SKM-1 treated with dmso at 0.1 percent for 144 hours (cell line): ENCODE data around the gene RAB11FIP3.
A peak's percentile ranks its signal among the peaks of the same experiment; 100 is the strongest.

Experiments used
- DNase-seq: peaks from one replicate; lab custom pipeline; 2025; ENCODE audit not compliant: unreplicated experiment; lab: John Stamatoyannopoulos, UW

RAB11FIP3 gene

DNA sequence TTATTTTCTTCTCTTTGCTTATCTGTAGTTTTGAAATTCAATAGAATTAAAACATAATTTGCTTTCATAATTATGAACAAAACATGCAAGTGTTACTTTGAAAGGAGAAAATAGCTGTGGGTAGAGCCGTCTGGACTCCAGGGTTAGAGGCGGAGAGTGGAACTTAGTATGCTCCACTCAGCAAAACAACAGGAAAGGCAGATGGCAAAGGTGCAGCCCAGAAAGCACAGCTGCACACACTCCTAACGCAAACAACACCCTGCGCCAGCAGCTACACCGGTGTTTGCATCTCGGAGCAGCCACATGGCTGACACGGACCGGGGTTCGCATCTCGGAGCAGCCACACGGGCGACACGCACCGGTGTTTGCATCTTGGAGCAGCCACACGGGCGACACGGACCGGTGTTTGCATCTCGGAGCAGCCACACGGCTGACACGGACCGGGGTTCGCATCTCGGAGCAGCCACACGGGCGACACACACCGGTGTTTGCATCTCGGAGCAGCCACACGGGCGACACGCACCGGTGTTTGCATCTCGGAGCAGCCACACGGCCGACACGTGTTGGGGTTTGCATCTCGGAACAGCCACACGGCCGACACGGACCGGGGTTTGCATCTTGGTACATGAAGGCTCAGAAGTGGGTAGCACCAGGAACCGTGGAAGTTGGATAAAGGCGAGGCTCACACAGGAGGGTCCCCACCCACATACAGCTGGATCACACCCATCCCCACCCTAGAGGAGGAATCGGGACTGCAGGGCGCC is 89.9 kb downstream of the RAB11FIP3 start:
- DNase-seq = no peak

DNA sequence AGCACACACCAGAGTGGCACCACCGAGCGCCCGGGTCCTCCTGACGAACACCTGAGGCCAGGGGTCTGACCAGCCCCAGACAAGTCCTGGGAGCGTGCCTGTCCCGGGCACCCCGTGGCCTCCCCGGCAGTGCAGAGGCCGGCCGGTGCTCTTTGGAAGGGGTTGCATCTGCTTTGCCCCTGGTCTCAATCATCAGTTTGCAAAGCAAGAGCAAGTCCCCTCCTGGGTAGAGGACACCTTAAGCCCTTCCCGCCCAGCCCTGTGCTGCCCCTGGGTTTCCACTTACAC is 90.4 kb downstream of the RAB11FIP3 start:
- DNase-seq = no peak

DNA sequence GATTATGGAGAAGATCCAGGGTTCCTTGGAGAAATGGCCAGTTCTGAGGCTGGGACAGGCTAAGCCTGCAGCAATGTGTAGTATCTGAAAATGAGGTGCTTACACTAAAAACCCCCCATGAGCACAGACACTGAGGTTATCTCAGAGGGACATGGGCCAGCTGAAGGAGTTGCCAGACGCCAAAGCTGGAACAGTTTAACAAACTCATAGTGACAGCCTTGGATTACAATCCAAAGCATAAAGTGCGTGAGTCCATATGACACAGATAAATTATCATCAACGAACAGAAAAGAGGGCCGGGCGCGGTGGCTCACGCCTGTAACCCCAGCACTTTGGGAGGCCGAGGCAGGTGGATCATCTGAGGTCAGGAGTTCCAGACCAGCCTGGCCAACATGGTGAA is 90.9 kb downstream of the RAB11FIP3 start:
- no peak for DNase-seq

DNA sequence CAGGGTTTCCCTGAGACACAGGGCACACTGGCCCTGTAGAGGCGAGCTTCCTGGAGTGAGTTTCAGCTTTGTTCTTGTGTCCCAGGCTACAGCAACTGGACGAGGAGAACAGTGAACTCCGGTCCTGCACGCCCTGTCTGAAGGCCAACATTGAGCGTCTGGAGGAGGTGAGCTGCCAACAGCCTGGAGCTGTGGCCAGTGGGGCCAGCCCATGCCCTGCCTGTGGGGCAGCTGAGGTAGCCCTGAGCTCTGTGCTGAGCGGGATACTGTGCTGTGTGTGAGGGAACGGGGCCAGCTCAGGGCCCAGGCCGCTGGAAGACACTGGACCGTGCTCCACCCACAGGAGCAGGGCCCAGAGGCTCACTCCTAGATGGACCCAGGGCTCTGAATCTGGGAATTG is 93.4 kb downstream of the RAB11FIP3 start:
- DNase-seq = no peak

DNA sequence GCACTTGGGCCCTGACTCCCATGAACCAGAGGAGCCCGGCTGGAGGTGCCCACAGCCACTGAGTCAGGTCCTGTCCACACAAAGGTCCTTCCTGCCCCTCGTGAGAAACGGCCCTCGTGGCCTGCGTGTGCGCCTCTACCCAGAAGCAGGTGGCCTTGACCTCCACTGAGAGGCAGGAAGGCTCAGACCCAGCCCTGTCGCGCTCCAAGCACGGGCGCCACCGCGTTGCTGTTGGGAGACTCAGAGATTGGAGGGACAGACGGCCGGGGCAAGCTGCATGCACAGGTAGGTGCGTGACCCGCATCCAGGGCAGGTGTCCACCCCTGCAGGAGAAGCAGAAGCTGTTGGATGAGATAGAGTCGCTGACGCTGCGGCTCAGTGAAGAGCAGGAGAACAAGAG is 94.0 kb downstream of the RAB11FIP3 start:
- no peak for DNase-seq

DNA sequence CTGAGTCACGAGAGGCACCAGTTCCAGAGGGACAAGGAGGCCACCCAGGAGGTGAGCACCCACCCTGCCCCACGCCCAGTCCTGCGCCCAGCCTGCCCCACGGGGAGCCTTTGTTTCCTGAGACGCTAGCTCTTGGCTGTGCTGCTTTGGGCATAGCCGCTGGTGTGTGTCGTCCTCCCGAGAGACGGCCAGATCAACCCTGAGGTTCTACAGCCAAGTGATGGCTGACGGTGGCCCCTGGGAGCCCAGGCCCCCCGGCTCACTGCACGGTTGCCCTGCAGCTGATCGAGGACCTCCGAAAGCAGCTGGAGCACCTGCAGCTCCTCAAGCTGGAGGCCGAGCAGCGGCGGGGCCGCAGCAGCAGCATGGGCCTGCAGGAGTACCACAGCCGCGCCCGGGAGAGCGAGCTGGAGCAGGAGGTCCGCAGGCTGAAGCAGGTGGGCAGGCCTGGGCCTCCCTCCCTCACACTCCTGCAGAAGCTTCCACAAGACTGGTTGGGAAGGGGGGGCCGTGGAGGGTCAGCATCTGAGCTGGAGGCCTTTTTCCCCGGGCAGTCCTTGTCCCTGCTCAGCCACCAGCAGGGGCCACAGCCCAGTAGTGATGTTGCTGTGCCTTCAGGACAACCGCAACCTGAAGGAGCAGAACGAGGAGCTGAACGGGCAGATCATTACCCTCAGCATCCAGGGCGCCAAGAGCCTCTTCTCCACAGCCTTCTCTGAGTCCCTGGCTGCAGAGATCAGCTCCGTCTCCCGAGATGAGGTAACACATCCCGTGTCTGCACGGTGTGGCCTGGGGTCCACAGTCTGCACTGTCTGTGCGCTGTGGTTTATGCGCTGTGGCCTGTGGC is 94.6 kb downstream of the RAB11FIP3 start:
- no peak for DNase-seq

DNA sequence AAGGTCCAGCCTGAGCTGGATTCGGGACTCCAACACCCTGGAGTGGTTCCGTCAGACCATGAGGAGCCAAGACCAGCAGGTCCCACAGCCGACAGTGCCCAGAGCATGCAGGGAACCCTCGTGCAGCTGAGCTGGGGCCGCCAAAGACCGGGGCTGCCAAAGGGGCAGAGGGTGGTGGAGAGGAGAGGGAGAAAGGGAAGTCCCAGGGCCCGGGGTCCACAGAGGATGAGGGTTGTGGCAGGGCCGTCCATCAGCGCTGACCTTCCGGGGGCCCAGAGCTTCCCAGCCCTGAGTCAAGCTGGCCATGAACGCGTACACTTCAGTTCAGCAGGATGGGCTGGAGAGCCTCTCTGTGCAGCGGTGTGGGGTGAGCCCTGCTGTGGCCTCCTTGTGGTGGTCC is 95.4 kb downstream of the RAB11FIP3 start:
- no peak for DNase-seq

DNA sequence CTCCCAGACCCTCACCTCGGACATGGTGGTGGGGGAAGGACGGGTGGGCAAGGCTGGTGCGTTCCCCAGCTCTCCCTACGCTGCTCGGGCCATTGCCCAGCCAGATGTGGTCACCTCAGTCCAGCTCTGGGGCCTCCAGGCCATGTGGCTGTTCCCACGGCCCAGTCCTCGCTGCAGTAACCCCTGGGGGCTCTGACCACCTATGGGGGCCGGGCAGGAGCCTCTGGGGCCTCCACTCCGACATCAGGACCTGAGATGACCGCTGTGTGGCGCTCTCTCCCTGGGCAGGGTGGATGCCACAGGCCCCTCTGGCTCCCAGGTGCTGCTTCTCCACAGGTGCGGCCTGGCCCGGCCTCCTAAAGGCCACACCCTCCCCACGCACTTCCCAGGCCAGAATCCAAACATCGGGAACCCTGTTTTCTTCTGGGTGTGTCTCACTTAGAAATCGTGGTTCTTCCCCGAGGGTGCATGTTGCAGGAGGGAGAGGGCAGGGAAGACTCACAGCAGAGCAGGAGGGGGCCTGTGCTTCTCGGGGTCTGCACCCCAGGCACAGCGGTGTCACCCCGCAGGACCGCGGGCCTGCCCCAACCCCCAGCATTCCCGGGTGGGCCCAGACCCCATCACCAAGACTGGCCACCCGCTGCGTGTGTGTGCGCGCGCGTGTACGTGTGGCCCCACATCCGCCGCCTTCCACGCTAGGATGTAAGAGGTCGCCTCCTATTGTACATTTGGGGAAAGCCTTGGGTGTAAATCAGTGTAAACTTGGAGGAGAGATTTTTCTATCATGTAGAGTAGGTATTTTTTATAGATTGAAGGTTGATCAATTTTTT is 96.1 kb downstream of the RAB11FIP3 start:
- no peak for DNase-seq

DNA sequence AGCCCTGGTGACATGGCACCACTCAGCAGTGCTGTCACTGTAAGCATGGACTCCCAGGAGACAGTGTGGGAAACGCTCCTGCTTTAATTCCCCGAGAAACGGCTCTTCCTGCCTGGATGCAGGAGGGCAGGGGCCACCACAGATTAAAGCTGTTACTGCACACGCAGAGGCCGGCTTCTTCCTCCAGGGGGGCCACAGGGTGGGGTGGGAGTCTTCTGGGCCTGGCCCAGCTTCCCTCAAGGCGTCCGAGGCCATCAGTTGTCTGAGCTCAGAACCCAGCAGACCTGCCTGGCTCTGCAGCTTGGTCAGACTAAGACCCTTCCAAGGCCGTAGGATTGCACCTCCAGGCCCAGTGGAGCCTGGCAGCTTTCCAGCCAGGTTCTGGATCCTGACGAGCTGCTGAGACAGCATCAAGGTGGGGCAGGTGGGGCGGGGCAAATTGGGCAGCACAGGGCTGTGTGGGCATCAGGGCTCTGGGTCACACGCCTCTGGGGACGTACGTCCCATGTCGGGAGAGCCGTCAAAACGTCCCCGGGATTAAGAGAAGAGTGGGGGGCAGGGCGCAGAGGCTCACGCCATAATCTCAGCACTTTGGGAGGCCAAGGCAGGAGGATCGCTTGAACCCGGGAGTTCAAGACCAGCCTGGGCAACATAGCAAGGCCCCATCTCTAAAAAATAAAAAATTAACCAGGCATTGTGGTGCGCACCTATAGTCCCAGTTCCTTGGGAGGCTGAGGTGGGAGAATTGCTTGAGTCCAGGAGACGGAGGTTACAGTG is 97.1 kb downstream of the RAB11FIP3 start:
- no peak for DNase-seq

DNA sequence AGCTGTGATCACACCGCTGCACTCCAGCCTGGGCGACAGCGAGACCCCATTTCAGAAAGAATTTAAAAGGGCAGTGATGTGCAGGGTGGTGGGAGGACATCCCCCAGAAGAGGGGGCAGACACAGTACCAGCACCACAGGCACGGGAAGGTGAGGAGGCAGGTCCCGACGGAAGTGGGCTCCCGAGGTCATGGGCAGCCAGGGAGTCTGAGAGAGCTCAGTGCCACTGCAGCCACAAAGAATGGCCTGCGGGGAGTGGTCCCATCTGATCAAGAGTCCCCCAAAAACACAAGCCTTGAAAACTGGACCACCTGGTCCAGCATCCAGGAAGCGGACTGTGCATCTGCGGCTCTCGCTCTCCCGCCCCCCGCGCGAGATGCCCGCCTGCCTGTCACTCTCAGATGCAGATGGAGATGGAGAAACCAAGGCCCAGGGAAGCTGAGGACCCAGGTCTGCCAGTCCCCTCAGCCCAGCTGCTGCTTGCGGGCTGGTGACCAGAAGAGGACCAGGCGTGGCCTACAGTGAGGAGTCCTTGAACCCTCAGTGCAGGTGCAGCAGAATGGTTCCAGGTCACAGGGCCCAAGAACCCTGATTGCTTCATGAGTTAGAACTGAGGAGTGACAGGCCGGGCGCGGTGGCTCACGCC is 97.8 kb downstream of the RAB11FIP3 start:
- no peak for DNase-seq

DNA sequence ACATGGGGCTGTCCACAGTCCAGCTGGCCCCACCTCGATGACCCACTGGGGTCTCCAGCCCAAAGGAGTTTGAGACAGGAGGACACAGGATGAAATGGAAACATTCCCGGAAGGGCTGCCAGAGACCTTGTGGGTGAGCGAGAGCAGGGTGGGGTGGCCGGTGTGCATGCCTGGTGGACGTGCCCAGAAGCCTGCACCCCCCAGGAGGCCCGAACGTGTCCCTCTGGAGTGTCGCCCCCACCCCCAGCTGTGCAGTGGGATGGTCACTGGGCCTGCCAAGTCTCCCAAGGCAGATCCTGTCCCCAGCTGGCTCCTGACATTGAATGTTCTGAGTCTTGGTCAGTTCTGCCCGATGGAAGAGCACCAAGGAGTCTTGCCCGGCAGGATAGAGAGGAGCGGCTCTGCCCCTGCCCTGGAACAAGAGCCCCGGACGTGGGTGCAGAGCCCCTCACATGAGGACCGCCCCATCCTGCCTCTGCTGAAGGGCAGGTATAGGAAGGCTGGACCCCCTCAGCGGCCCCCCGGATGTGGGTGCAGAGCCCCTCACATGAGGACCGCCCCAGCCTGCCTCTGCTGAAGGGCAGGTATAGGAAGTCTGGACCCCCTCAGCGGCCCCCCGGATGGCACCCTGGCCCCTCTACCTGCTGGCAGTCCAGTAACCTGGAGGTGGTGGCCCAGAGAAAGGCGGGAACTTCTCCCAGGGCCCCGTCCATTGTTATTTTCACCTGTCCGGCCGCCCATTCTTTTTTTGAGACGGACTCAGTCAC is 99.0 kb downstream of the RAB11FIP3 start:
- no peak for DNase-seq

DNA sequence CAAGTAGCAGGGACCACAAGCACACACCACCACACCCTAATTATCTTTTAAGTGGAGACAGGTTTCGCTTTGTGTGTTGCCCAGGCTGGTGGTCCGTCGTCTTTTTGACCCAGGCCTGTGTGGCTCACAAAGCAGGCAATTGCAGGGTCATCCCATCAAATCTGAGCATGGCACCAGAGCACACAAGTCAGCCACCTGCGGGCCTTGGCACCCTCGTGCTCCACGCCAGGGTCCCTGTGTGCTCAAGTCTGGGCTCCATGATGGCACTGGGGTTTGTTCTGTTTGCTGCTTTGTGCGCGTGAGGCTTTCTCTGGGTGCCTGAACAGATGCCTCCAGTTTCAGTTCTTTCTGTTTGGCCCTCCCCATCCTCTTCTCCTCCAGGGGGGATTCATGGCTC is 99.7 kb downstream of the RAB11FIP3 start:
- no peak for DNase-seq

DNA sequence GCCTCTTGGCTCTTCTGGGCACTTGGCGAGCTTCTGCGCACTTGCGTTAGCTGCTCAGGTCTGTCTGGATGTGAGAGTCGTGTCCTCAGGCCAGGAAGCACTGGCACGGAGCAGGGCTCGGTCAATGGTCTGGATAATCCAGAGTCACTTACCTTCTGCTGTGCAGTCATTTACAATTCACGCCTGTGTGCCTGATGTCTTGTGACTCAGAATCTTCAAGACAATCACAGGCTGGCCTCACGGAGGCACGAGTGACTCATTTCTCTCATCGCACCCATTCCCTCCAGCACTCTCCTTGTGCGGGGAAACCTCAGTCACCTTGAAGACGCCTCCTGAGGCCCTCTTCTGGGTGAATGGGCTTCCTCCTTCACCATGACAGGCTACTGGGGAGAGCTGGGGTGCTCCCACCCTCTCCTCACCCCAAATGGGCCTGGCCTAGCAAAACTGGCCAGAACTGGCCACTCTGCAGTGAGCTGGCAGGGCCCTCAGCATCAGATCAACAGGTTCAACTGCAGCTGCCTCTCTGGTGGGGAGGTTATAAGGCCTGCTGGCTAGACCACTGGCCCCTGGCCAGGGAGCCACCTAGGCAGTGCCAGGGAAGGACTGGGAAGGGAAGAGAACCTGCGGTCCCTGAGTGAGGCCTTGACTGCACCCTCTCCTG is 100.2 kb downstream of the RAB11FIP3 start:
- DNase-seq = no peak

DNA sequence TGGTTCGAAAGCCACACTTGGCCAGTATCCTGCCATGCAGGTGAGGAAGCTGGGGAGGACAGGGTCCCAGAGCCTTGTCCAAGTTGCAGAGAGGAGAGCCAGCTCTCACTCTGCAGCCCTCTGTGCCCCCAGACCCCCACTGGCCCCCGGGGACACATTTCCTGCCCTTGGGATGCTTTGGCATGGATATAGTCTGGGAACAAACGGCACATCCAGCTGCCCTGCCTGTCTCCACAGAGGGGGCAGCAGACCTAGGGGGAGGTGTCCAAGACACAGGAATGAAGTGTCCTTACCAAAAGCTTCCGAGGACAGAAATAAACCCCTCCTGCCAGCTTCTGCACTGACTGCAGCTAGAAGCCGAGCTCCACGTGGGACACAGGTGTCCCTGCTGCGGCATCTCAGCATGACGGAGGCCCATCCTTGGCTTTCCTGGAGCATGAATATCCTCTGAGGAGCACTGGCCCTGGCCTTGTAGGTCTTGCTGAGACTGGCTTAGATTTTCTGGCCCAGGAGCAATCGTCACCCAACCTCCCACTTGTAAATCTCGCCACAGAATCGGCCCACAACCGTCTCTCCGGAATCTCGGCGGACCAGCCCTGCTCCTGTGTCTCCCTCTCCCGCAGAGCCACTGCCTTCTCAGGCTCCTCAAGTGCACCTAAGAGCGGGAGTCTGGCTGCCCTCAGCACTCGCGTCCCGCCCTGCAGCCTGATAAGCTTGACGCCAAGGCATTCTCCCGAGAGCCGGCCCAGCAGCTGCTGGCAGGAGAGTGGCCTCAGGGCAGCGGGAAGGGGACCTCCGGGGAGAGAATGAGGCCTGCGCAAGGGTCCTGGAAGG is 100.9 kb downstream of the RAB11FIP3 start:
- no peak for DNase-seq

DNA sequence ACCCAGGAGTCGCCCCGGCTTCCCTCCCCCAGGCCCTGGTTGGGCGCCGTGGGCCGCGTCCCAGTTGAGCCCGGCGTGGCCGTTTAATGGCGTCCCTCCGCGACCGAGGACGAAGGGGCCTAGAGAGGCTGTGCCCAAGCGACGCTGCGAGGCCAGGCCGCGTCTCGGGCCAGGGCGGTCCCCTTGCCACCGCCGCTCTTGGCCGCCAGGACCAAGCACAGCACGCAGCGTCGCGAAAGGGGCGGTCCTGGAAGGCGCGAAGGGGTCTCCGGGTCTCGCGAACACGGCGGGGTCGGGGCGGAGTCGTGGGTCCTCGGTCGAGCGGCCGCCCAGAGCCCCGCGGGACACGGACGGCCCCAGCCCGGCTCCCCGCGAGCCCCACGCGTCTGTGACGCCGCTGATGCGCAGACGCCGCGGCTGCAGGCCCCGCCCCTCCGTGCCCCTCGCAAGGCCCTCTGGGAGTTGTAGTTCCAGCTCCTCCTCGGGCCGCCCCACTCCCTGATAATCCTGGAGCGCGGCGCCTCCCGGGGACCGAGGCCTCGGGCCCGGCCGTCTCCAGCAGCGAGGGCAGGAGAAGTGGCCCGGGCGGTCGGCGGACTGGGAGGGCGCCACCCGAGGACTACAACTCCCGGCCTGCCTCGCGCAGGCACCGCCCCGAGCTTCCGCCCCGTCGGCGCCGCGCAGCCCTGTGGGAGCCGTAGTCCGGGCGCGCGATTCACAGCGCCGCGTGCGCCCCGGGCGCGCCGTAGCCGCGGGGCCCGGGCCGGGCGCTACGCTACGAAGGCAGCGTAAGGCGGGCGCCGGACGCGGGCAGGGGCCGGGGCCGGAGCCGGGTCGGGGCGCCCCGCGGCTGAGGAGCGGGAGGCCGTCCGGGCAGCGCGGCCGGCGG is 101.8 kb downstream of the RAB11FIP3 start, which contains the start of gene CAPN15:
CAPN15 (plus strand) TSS at position 698 of the 889 bp plus-strand sequence. CDS start 19,127 bp downstream, outside the sequence.
- peak; percentile 79 for DNase-seq

DNA sequence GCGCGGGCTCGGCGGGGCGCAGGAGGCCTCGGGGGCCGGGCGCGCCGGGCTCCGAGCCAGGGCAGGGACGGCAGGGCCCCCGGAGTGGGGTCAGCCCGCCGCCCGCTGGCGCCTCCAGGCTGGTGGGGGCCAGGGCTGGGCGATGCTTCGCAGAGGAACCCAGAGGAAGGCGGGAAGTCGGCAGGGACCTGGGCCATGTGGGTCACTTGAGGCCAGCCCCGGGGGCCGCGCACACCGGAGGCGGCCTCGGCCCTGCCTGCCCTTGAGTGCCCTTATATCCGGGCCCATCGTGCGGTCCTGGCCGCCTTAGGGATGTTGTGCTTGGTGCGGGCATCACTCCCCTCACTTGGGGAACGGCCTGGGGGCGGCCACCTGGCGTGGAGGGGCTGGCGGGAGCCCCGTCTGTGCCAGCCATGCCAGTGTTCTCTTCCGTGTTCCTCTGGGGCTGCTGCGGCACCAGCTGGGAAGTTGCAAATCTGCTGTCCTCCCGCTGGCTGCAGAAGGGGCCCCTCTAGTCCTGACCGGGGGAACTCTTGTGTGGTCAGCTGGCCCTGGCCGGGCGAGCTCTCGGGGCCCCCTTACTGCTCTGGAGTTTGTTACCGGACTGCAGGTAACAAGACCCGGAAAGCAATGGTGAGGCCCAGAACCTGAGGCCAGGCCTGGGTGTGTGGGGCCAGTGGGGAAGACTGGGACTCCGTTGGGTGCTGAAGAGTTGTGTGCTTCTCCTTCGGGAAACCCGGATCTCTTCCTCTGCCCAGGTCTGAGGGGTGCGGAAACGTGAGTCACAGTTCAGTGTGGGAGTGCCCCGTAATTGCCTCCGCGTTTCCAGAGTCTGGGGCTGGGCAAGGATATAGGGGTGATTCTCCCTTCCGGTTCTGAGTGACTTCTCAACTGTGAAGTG is 102.9 kb downstream of the RAB11FIP3 start:
- peak; percentile 17 for DNase-seq
